WI38 (cell line): ENCODE measurements around the gene PRDX1.
"Not testable (repeated sequence)": the region's sequence is repeated elsewhere in the genome, so short reads cannot be mapped to it uniquely, and the experiment has no call there.

Source experiments
- H3K4me3 ChIP-seq: 2 replicates; pipeline ENCODE4 v1.5.1; 2011; ENCODE audit warnings: low read depth, mild to moderate bottlenecking, control low read depth, low read length
- TF ChIP-seq, protein P1 (sequence below): IDR thresholded peaks from 2 replicates; pipeline ENCODE4 v1.5.1; 2012; ENCODE audit warnings: low read depth, mild to moderate bottlenecking, control low read depth, low read length

PRDX1 gene

DNA sequence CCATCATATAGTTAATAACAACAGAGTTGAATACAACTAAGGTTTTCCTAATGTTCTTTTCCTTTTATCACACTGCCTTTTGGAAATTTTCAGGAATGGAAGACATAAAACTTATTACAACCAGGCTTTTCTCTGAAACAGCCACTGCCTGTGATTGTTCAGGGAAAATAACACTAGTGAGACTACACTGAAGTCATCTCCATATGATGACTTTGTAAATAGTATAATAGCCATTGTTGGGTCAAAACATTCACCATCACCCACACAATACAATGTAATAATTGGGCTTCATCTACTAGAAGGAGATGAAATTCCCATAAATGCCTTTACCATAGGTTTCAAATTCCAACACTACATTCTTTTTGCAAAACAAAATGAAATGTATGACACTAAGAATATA is 35.7 kb downstream of the PRDX1 start:
- TF ChIP-seq, protein P1, sequence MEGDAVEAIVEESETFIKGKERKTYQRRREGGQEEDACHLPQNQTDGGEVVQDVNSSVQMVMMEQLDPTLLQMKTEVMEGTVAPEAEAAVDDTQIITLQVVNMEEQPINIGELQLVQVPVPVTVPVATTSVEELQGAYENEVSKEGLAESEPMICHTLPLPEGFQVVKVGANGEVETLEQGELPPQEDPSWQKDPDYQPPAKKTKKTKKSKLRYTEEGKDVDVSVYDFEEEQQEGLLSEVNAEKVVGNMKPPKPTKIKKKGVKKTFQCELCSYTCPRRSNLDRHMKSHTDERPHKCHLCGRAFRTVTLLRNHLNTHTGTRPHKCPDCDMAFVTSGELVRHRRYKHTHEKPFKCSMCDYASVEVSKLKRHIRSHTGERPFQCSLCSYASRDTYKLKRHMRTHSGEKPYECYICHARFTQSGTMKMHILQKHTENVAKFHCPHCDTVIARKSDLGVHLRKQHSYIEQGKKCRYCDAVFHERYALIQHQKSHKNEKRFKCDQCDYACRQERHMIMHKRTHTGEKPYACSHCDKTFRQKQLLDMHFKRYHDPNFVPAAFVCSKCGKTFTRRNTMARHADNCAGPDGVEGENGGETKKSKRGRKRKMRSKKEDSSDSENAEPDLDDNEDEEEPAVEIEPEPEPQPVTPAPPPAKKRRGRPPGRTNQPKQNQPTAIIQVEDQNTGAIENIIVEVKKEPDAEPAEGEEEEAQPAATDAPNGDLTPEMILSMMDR, result no peak
- no peak overlapping the region for H3K4me3 ChIP-seq

DNA sequence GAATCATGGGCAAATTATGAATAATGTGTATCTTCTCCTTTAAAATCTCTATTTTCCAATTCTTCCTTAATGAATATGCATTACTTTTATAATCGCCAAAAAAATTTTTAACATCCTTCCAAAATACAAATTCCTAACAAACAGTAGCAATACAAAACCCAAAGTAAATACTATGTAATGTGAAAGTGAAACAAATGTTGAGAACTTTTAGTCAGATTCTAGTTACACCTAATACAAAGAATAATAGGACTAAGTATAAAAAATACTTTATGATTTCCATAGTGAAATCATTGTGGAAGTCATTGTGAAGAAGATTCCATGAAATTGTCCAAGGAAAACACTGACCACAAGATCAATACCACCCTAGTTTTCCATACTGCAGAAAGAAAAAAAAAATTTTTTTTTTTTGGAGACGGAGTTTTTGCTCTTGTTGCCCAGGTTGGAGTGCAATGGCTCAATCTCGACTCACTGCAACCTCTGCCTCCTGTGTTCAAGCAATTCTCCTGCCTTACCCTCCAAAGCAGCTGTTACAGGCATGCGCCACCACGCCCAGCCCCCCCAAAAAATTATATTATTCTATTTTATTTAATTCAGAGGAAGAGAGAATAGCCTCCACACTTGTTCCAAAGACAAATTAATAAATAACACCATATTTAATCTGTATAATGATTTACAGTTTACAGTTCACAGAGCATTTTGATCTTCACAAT is 42.5 kb downstream of the PRDX1 start:
- H3K4me3 ChIP-seq, result no peak overlapping the region
- TF ChIP-seq, protein P1, result no peak

DNA sequence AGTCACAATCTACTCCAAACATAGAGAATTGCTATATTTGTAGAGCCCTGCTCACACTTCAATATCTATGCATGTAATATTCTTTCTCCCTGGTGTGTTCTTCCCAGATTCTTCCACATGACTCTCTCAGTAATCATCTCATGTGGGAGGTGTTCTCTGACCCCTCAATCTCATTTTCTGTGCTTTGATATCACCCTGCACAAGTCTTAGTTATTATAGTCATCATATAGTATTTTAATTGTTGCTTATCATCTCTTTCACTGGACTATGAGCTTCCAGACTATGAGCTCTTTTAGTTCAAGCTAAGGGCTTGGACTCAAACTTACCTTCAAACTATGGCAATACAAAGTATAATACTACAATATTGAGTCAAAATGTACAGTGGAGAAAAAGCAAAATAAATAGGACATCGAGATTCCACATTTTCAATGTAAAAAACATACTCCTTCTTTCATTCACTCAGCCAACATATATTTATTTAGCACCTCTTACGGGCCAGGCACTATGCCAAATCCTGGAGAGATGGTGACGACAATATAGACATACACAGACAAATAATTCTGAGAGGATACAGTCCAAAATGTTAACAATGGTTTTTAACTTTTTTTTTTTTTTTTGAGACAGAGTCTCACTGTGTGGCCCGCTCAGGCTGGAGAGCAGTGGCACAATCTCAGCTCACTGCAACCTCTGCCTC is 43.4 kb downstream of the PRDX1 start:
- TF ChIP-seq, protein P1, result no peak
- no peak overlapping the region for H3K4me3 ChIP-seq

DNA sequence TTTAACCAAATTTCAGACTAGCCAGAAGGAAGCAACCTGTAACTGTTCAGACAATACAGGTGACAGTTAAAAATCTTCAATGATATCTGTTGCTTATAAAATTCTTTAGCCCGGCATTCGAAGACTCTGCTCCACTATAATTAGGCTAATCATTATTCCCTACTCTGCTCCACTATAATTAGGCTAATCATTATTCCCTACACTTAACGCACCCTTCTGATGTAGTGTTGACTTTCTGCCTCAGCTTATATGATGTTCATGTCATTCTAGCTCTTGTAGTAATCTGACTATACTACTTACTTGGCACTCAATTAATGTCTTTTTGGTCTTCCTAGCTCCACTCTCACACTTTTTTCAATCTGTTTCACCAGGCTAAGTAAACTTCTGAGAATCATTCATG is 44.0 kb downstream of the PRDX1 start:
- no peak overlapping the region for H3K4me3 ChIP-seq
- TF ChIP-seq, protein P1, result no peak

DNA sequence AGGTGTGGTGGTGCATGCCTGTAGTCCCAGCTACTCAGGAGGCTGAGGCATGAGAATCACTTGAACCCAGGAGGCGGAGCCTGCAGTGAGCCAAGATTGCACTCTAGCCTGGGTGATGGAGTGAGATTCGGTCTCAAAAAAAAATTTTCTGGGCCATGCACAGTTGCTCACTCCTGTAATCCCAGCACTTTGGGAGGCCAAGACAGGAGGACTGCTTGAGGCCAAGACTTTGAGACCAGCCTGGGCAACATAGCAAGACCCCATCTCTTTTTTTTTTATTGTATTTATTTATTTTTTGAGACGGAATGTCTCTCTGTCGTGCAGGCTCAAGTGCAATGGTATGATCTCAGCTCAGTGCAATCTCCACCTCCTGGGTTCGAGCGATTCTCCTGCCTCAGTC is 47.5 kb downstream of the PRDX1 start:
- not testable (repeated sequence) for H3K4me3 ChIP-seq

DNA sequence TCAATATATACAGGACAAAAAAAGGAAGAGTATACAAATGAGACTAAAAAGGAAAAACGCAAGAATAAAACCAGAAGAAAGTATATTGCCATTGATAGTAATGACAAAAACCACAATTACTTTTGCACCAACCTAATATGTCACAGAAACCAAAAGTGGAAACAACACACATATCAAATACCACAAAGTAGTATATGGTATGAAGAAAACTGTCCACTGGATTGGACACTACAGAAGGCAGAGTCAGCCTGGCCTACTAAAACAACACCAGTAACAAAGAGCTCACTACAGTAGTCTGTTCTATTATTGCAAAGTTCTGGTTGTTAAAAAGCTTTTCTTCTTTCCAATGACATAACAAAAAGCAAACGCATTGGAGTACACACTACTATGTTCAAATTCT is 48.4 kb downstream of the PRDX1 start:
- TF ChIP-seq, protein P1, result no peak
- H3K4me3 ChIP-seq, result no peak overlapping the region

DNA sequence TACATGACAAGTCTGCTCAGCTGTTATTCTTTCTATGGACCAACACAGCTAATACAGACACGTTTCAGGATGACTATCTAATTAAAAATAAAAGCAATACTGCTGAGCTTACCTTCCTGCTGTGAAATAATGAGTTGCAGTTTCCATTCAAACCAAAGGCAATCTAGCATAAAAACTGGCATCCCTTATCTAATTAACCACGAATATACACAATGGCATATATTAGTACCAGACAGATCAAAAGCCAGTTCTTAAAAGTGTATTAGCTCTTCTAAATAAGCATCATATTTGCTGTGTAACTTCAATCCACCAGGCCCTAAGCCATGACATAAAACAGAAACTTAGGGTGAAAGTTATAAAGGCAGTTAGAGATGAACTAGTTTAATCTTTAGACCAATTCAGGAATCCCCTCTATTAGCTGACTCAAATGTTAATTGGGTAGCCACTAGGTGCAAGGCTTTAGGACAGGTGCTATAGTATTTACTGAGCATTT is 51.3 kb downstream of the PRDX1 start:
- TF ChIP-seq, protein P1, result no peak
- H3K4me3 ChIP-seq, result no peak overlapping the region

DNA sequence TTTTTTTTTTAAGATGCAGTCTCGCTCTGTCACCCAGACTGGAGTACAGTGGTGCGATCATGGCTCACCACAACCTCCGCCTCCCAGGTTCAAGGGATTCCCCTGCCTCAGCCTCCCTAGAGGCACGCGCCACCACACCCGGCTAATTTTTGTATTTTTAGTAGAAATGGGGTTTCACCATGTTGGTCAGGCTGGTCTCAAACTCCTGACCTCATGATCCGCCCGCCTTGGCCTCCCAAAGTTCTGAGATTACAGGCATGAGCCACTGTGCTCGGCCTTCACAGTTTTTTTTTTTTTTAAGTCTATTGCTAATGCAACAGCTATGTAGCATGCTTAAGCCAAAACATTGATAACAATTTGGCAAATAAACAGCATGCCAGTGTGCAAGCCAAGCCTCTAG is 54.3 kb downstream of the PRDX1 start:
- not testable (repeated sequence) for H3K4me3 ChIP-seq
